Activated naive CD8-positive, alpha-beta T cell treated with anti-CD3 and anti-CD28 coated beads, Interleukin-2, amount 50 U/mL, for 24 hours (primary cell): ENCODE results near the gene KLHDC8B.

Source experiments
- ATAC-seq: fragments of 150-1000 bp; cut with Tn5 transposase; one replicate; pipeline ENCODE4 v1.10.0; 2021
- DNase-seq: peaks from one replicate; pipeline ENCODE4 v3.0.0; 2021
- H3K27ac Mint-ChIP-seq: one replicate; pipeline ENCODE4 v1.8.0; 2021; ENCODE audit warnings: mild to moderate bottlenecking, mixed read lengths
- H3K27me3 Mint-ChIP-seq: one replicate; pipeline ENCODE4 v1.8.0; 2021; ENCODE audit warnings: mixed read lengths
- H3K36me3 Mint-ChIP-seq: one replicate; pipeline ENCODE4 v1.8.0; 2021; ENCODE audit warnings: low read depth, mixed read lengths
- H3K4me1 Mint-ChIP-seq: one replicate; pipeline ENCODE4 v1.8.0; 2021; ENCODE audit warnings: mixed read lengths
- H3K4me3 Mint-ChIP-seq: one replicate; pipeline ENCODE4 v1.8.0; 2021; ENCODE audit warnings: mild to moderate bottlenecking, moderate library complexity, mixed read lengths
- H3K9me3 Mint-ChIP-seq: one replicate; pipeline ENCODE4 v1.8.0; 2021; ENCODE audit warnings: mixed read lengths

KLHDC8B gene

GRCh38 chr3:49165771-49166751 lies 5.3 kb upstream of the KLHDC8B start, which contains the start of gene CCDC71:
Gene CCDC71, minus strand, starts transcription at chr3:49166331. Its CDS starts 2,123 bp downstream, at chr3:49164208.
- Mint-ChIP-seq H3K36me3 (peaks cover 24% of the 10 kb centered on the region), H3K27ac (peak within 1 kb of the TSS; percentile 90), H3K4me3 (peak within 1 kb of the TSS; percentile 90), H3K4me1 (peaks cover 50% of the 10 kb centered on the region), H3K9me3 (no peaks in the 10 kb centered on the region), H3K27me3 (peaks cover 2% of the 10 kb centered on the region)
- DNase-seq (peak; percentile 83), ATAC-seq (peak; percentile 54)

DNA sequence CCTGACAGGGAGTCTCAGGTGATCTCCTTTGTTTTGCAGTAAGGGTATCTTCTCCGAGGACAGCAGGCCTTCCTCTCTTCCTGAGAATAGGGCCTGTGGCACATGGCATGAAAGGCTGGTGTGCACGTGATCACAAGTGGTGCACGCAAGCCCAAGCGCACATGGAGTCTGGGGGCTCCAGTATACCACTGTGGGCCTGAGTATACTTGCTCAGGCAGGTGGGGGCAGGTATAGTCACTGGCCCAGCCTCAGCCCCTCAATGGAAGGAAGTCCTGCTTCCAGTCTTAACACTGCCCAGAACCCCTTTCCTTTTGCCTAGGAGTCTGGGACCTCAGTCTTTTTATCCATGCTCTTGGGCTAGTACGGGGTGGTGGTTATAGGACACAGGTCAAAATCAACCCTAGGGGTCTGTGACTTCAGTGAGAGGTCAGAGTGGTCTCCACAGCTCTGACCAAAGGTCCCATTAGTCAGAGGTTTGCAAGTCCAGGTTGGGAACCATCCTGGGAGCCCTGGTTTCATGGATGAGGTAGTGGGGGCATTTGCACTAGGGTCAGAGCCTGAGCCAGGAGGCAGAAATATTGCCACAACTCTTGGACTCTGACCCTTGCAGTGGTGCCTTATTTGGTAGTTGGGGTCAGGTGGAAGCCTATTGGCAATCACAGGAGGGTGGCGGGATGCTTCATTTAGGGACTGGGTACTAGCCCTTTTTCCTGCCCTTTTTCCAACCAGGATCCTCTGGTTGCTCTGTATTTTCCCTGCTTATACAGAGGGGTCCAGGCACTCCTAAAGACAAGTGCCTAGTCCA lies 4.4 kb upstream of the KLHDC8B start:
- peaks cover 44% of the 10 kb centered on the region for H3K4me1 Mint-ChIP-seq
- ATAC-seq = no peak
- H3K27ac Mint-ChIP-seq = peak overlapping the region; percentile 90
- no peak for DNase-seq
- H3K27me3 Mint-ChIP-seq = no peaks in the 10 kb centered on the region
- H3K36me3 Mint-ChIP-seq = peaks cover 22% of the 10 kb centered on the region
- H3K9me3 Mint-ChIP-seq = no peaks in the 10 kb centered on the region
- H3K4me3 Mint-ChIP-seq = peak overlapping the region; percentile 90

DNA sequence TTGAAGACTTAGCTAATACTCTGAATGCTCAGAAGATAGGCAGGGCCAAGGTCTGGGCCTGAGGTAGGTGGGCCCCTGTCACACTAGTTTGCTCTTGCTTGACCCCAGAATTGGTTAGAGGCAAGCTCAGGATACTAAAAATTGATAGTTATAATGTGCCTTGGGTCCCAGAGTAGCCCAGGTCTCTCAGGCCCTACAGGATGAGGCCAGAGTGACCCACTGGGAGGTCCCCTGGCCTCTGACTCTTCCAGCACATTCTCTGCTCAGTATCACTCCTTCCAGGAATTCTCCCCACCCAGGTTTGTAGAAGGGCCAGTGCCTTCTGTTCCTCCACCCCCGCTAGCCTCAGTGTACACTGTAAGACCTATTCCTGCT lies 667 bp upstream of the KLHDC8B start:
- no peaks in the 10 kb centered on the region for H3K36me3 Mint-ChIP-seq
- H3K9me3 Mint-ChIP-seq = no peaks in the 10 kb centered on the region
- no peaks in the 10 kb centered on the region for H3K27me3 Mint-ChIP-seq
- ATAC-seq (no peak), DNase-seq (no peak)
- peak overlapping the region; percentile 76 for H3K27ac Mint-ChIP-seq
- peaks cover 23% of the 10 kb centered on the region for H3K4me1 Mint-ChIP-seq
- H3K4me3 Mint-ChIP-seq = peak overlapping the region; percentile 80

DNA sequence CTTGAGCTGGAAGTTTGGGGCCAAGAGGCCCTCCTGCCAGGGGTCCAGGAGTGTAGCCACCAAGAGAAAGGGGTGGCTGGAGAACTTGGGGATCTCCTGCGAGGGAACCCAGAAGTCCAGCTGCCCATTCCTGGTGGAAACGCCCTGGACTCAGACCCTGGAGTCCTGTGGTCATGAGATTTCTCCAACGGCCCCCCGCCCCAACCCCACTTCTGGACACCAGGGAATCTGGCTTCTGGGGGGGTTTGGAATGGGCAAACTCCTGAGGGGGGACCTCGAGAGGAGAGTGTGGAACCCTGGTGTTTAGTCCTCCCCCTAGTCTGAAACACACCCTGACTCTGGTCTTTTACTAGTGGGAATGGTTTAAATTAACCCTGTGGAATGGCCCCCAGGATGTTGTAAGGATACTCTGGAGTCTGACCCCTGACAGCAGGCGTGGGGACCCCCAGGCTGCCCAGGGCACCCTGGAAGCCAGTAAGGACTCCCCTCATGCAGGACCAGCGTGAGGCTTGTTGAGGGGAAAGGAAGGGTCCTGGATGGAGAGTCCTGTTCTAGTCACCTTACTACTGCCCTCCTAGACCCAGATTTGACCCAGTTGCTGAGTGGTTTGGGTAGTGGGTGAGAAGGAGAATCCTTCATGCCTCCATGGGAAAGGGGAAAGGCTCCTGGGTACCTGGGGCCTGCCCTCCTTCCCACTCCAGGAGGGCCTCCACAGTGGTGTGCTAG lies 540 bp downstream of the KLHDC8B start:
- Mint-ChIP-seq H3K4me1 (peaks cover 16% of the 10 kb centered on the region), H3K9me3 (no peaks in the 10 kb centered on the region), H3K27ac (no peak overlapping the region), H3K27me3 (no peaks in the 10 kb centered on the region), H3K4me3 (peak overlapping the region; percentile 32), H3K36me3 (no peaks in the 10 kb centered on the region)
- DNase-seq = no peak
- no peak for ATAC-seq

GRCh38 chr3:49172551-49173041 lies 1.2 kb downstream of the KLHDC8B start:
- Mint-ChIP-seq H3K4me3 (no peak overlapping the region), H3K27me3 (no peaks in the 10 kb centered on the region), H3K36me3 (no peaks in the 10 kb centered on the region), H3K9me3 (no peaks in the 10 kb centered on the region), H3K4me1 (peaks cover 16% of the 10 kb centered on the region), H3K27ac (no peak overlapping the region)
- no peak for ATAC-seq
- DNase-seq = no peak

- Mint-ChIP-seq H3K27ac (no peak overlapping the region), H3K4me3 (no peak overlapping the region)
- no peak for DNase-seq
Measured at GRCh38 chr3:49173116-49173791, 1.9 kb downstream of the KLHDC8B start.

GRCh38 chr3:49173792-49174170 lies 2.4 kb downstream of the KLHDC8B start:
- Mint-ChIP-seq H3K36me3 (no peaks in the 10 kb centered on the region), H3K9me3 (no peaks in the 10 kb centered on the region), H3K4me3 (no peak overlapping the region), H3K4me1 (peaks cover 16% of the 10 kb centered on the region), H3K27ac (no peak overlapping the region), H3K27me3 (no peaks in the 10 kb centered on the region)
- DNase-seq (no peak), ATAC-seq (no peak)

More at GRCh38 chr3:49173116-49173791, 1.9 kb downstream of the KLHDC8B start:
- Mint-ChIP-seq H3K27me3 (no peaks in the 10 kb centered on the region), H3K36me3 (no peaks in the 10 kb centered on the region), H3K4me1 (peaks cover 16% of the 10 kb centered on the region), H3K9me3 (no peaks in the 10 kb centered on the region)
- no peak for ATAC-seq

DNA sequence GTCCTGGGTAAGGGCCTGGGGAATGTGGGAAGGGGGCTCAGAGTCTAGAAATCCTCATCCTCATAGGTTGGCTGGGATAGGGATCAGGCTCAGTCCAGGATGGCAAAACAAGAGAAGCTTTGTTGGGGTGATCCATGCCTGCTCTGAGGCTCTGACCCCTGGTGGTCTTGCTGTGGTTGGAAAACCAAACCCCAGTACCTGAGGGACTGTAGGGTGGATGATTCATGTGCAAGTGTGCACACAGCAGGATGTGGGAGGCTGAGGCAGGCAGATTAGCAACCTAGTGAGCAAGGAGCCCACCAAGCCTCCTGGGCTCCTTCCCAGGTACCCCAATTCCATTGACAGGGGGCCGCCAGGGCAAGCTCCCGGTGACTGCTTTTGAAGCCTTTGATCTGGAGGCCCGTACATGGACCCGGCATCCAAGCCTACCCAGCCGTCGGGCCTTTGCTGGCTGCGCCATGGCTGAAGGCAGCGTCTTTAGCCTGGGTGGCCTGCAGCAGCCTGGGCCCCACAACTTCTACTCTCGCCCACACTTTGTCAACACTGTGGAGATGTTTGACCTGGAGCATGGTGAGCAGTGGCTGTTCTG lies 3.1 kb downstream of the KLHDC8B start:
- peaks cover 7% of the 10 kb centered on the region for H3K27me3 Mint-ChIP-seq
- DNase-seq (no peak), ATAC-seq (peak; percentile 35)
- no peak overlapping the region for H3K4me3 Mint-ChIP-seq
- H3K27ac Mint-ChIP-seq = no peak overlapping the region
- H3K9me3 Mint-ChIP-seq = no peaks in the 10 kb centered on the region
- peaks cover 16% of the 10 kb centered on the region for H3K4me1 Mint-ChIP-seq
- H3K36me3 Mint-ChIP-seq = no peaks in the 10 kb centered on the region

DNA sequence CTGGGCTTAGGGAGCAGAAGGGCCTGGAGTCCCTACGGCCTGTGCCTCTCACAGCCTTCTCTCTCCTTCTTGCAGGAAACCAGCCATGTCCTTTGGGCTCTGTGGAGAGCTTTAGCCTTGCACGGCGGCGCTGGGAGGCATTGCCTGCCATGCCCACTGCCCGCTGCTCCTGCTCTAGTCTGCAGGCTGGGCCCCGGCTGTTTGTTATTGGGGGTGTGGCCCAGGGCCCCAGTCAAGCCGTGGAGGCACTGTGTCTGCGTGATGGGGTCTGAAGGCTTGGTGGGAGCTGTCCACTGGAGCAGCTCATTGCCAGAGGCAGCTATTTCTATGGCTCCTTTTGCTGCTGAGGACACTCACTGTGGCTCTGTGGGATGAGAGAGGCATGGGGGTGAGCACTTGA lies 4.1 kb downstream of the KLHDC8B start:
- Mint-ChIP-seq H3K9me3 (no peaks in the 10 kb centered on the region), H3K4me1 (peaks cover 16% of the 10 kb centered on the region), H3K36me3 (no peaks in the 10 kb centered on the region), H3K27ac (no peak overlapping the region), H3K4me3 (no peak overlapping the region), H3K27me3 (peaks cover 9% of the 10 kb centered on the region)
- no peak for ATAC-seq
- no peak for DNase-seq

GRCh38 chr3:49177073-49177472 lies 5.7 kb downstream of the KLHDC8B start:
- no peak for ATAC-seq
- Mint-ChIP-seq H3K27me3 (peaks cover 13% of the 10 kb centered on the region), H3K4me3 (no peak overlapping the region), H3K4me1 (peaks cover 7% of the 10 kb centered on the region), H3K27ac (no peak overlapping the region), H3K36me3 (no peaks in the 10 kb centered on the region), H3K9me3 (no peaks in the 10 kb centered on the region)
- no peak for DNase-seq

DNA sequence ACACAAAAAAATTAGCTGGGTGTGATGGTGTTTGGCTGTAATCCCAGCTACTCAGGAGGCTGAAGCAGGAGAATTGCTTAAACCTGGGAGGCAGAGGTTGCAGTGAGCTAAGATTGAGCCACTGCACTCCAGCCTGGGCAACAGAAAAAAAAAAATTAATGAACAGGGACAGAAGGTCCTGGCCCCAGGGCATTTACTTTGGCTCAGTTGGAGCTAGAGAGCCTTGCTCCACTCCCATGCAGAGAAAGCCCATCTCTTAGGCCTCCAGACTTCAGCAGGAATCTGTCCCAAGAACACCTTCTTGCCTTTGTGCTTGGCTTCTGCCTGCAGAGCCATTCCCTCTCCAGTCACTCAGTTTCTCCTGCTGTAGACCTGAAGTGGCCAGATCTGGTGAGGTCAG lies 8.7 kb downstream of the KLHDC8B start:
- no peaks in the 10 kb centered on the region for H3K9me3 Mint-ChIP-seq
- H3K4me1 Mint-ChIP-seq = no peaks in the 10 kb centered on the region
- no peak overlapping the region for H3K4me3 Mint-ChIP-seq
- H3K27ac Mint-ChIP-seq = no peak overlapping the region
- peaks cover 13% of the 10 kb centered on the region for H3K27me3 Mint-ChIP-seq
- DNase-seq = no peak
- no peaks in the 10 kb centered on the region for H3K36me3 Mint-ChIP-seq
- ATAC-seq = no peak

- Mint-ChIP-seq H3K27me3 (peaks cover 13% of the 10 kb centered on the region), H3K27ac (no peak overlapping the region), H3K36me3 (no peaks in the 10 kb centered on the region), H3K4me1 (no peaks in the 10 kb centered on the region), H3K4me3 (no peak overlapping the region), H3K9me3 (no peaks in the 10 kb centered on the region)
- ATAC-seq (no peak), DNase-seq (no peak)
Measured at GRCh38 chr3:49181351-49181750, 10.0 kb downstream of the KLHDC8B start.

GRCh38 chr3:49182682-49183081 lies 11.3 kb downstream of the KLHDC8B start:
- DNase-seq (no peak), ATAC-seq (no peak)
- Mint-ChIP-seq H3K36me3 (no peaks in the 10 kb centered on the region), H3K9me3 (no peaks in the 10 kb centered on the region), H3K27ac (no peak overlapping the region), H3K4me3 (no peak overlapping the region), H3K27me3 (peaks cover 13% of the 10 kb centered on the region), H3K4me1 (no peaks in the 10 kb centered on the region)
